Measurements from ENCODE around the gene NRDE2.

GRCh38 chr14:90358359-90358758, 26.6 kb upstream of the NRDE2 start:
- no peak for TF ChIP-seq CTCF (IDR thresholded peaks at IDR 0.05)
- no peak for TF ChIP-seq EZH2 (IDR thresholded peaks at IDR 0.05)
- TF ChIP-seq EZH2phosphoT487 (IDR thresholded peaks at IDR 0.05): no peak
